NOMO-1 treated with DMSO at 0.1 percent for 48 hours (cell line): ENCODE data around the gene LRWD1.
"Not testable (repeated sequence)": the region's sequence is repeated elsewhere in the genome, so short reads cannot be mapped to it uniquely, and the experiment has no call there.

ENCODE experiments used
- DNase-seq: peaks from one replicate; lab custom pipeline; 2025; ENCODE audit not compliant: unreplicated experiment; lab: John Stamatoyannopoulos, UW

The LRWD1 gene

GRCh38 chr7:102467581-102468477, 3.0 kb downstream of the LRWD1 start:
- DNase-seq: no peak

GRCh38 chr7:102468478-102469350, 3.9 kb downstream of the LRWD1 start:
- DNase-seq: no peak

GRCh38 chr7:102469351-102469971, 4.7 kb downstream of the LRWD1 start:
- DNase-seq: no peak

GRCh38 chr7:102469972-102470825, 5.4 kb downstream of the LRWD1 start:
- no peak for DNase-seq

GRCh38 chr7:102471791-102472125, 7.0 kb downstream of the LRWD1 start:
- no peak for DNase-seq

GRCh38 chr7:102472126-102473041, 7.6 kb downstream of the LRWD1 start:
- no peak for DNase-seq

- no peak for DNase-seq
These were observed 8.6 kb downstream of the LRWD1 start for GRCh38 chr7:102473271-102473991.

- DNase-seq: not testable (repeated sequence)
These were observed 9.3 kb downstream of the LRWD1 start for GRCh38 chr7:102474116-102474515.

- DNase-seq: not testable (repeated sequence)
These were observed 10.1 kb downstream of the LRWD1 start for GRCh38 chr7:102474736-102475435.

GRCh38 chr7:102478314-102479208, 13.8 kb downstream of the LRWD1 start, which contains the start of gene POLR2J:
POLR2J (minus strand) TSS chr7:102478922; CDS start chr7:102478860, 62 bp downstream.
- not testable (repeated sequence) for DNase-seq

GRCh38 chr7:102479209-102479584, 14.4 kb downstream of the LRWD1 start:
- not testable (repeated sequence) for DNase-seq

- DNase-seq: not testable (repeated sequence)
These were observed 15.3 kb downstream of the LRWD1 start for GRCh38 chr7:102479982-102480637.

GRCh38 chr7:102481962-102482361, 17.2 kb downstream of the LRWD1 start:
- not testable (repeated sequence) for DNase-seq

GRCh38 chr7:102484317-102484716, 19.5 kb downstream of the LRWD1 start:
- DNase-seq: not testable (repeated sequence)

- DNase-seq: not testable (repeated sequence)
These were observed 25.8 kb downstream of the LRWD1 start for GRCh38 chr7:102490529-102491075.

GRCh38 chr7:102493220-102493935, 28.6 kb downstream of the LRWD1 start:
- DNase-seq: not testable (repeated sequence)
